Adrenal gland (tissue), 12 donors: ENCODE results near the gene UNG. TPM values are rescaled to one million over a fixed set of nuclear protein-coding genes. Genes with fewer than 3 reads are reported as not detected.

ENCODE experiments used
- DNase-seq, 7 donors: peaks; one replicate each; pipeline ENCODE4 v3.0.0-alpha.2; 2019 to 2020
- H3K27ac ChIP-seq, 5 donors: fragments of 200-600 bp; sonication (generic) in 4 of 5; 1 replicate in 3 of 5; 2 replicates in 2 of 5; pipeline versions ENCODE4 v1.5.1 to v1.8.0; 2016 to 2020; ENCODE audit warnings: mild to moderate bottlenecking in 1 of 5
- H3K27me3 ChIP-seq: fragments of 200-600 bp; 2 replicates; pipeline ENCODE4 v1.8.0; 2021
- H3K36me3 ChIP-seq, 2 donors: fragments of 200-600 bp; replicated peaks in 1 of 2; 1 replicate in 1 of 2; 2 replicates in 1 of 2; pipeline versions ENCODE4 v1.5.1 to v1.8.0; 2018 to 2022
- H3K4me1 ChIP-seq, 2 donors: fragments of 200-600 bp; replicated peaks in 1 of 2; 1 replicate in 1 of 2; 2 replicates in 1 of 2; pipeline versions ENCODE4 v1.5.1 to v1.8.0; 2018 to 2021
- H3K4me3 ChIP-seq, 4 donors: fragments of 200-600 bp; sonication (generic) in 3 of 4; one replicate each; pipeline ENCODE4 v1.5.1; 2016 to 2018
- H3K9me3 ChIP-seq, 3 donors: fragments of 200-600 bp; sonication (generic) in 1 of 3; replicated peaks in 1 of 3; 1 replicate in 2 of 3; 2 replicates in 1 of 3; pipeline versions ENCODE4 v1.5.1 to v1.8.0; 2016 to 2021
- CTCF ChIP-seq, 6 experiments: fragments of 450-650 bp in 4 of 6; fragments of 200-600 bp in 2 of 6; sonication (generic) in 1 of 6; IDR thresholded peaks; 1 replicate in 5 of 6; 2 replicates in 1 of 6; pipeline versions ENCODE4 v1.5.1 to v1.8.0; 2016 to 2021; ENCODE audit warnings: antibody characterized with exemption in 6 of 6, mild to moderate bottlenecking in 2 of 6, moderate library complexity in 1 of 6
- POLR2A ChIP-seq, 2 donors: fragments of 450-650 bp; IDR thresholded peaks; one replicate each; pipeline ENCODE4 v1.6.1; 2017; ENCODE audit warnings: antibody characterized with exemption in 2 of 2, mild to moderate bottlenecking in 2 of 2, moderate library complexity in 1 of 2
- WGBS, 4 donors: extraction: QIAGEN DNeasy Blood & Tissue Kit in 2 of 4; methylation state at CpG; one replicate each; pipeline versions ENCODE4 v1.1.5 to v1.1.7; 2013 to 2017; 5-methylcytosine and 5-hydroxymethylcytosine counted together
- intact Hi-C, 2 donors: fragments of 100-400 bp; cut with DNase I; formaldehyde crosslinking; loops; one replicate each; pipeline versions ENCODE4 v1.14.1 to v1.15.0; 2022 to 2023
- polyA plus RNA-seq, 3 donors: library from polyadenylated mRNA; stranded (reverse); fragments of 200-250 nt in 2 of 3; fragments of 350-450 nt in 1 of 3; fragmentation: Illumina TruSeq in 1 of 3; extraction: RNeasy Lipid Tissue Mini Kit (QIAGEN cat#74804) in 1 of 3; gene quantifications; one replicate each; pipeline ENCODE4 v1.2.3, GENCODE V29; 2013 to 2014
- total RNA-seq, 9 donors: library from RNA; depleted of rRNA in 4 of 9; stranded (reverse); fragments of >200 nt in 4 of 9; fragments of 120-200 nt in 1 of 9; fragmentation: NEBNext Ultra II Directional in 1 of 9; extraction: Animal tissue kit (Norgen Biotek cat#: 25700) in 1 of 9; gene quantifications; one replicate each; pipeline versions ENCODE4 v1.1.0 to v1.2.4, GENCODE V29; 2013 to 2023
- donor health status: healthy with polysubstance abuse.
- donor health status: Bipolar disorder and iron deficiency.
- donor health status: DM: yes; HTN: yes; CAD: no.
- donor health status: DM: no; HTN: no; CAD: no.
- donor health status: DM: no; HTN: no; CAD: no.
- donor health status: DM: yes; HTN: yes; CAD: no.

Gene UNG
- total and polyA plus RNA-seq, 12 donors = 52.5 to 135 (median 72.8) TPM

GRCh38 chr12:109088818-109089217, 8.6 kb upstream of the UNG start:
- H3K36me3 ChIP-seq = peaks cover 0 to 50% of the 10 kb centered on the region in 2 donors
- DNase-seq = peak in 2 of 7 donors; percentile 42 to 58
- H3K4me1 ChIP-seq = peaks cover 17 to 27% of the 10 kb centered on the region in 2 donors
- intact Hi-C loops = no loop called here
- no peaks in the 10 kb centered on the region for H3K9me3 ChIP-seq
- H3K27ac ChIP-seq = peak overlapping the region in 2 of 5 donors; percentile 34 to 43
- H3K4me3 ChIP-seq = no peak overlapping the region
- 50 to 66% (median 63%) methylated on average over 6 of the region's 6 CpGs for WGBS, 4 donors
- TF ChIP-seq CTCF (IDR thresholded peaks at IDR 0.05) = no peak
- no peak for TF ChIP-seq POLR2A (IDR thresholded peaks at IDR 0.05)
- no peaks in the 10 kb centered on the region for H3K27me3 ChIP-seq

GRCh38 chr12:109089683-109090082, 7.7 kb upstream of the UNG start:
- H3K36me3 ChIP-seq = peaks cover 0 to 41% of the 10 kb centered on the region in 2 donors
- no peak for DNase-seq
- TF ChIP-seq POLR2A (IDR thresholded peaks at IDR 0.05) (no peak), CTCF (IDR thresholded peaks at IDR 0.05) (no peak)
- no peak overlapping the region for H3K4me3 ChIP-seq
- H3K27me3 ChIP-seq = no peaks in the 10 kb centered on the region
- intact Hi-C loops = no loop called here
- 84 to 88% (median 86%) methylated on average over 7 of the region's 7 CpGs for WGBS, 4 donors
- H3K4me1 ChIP-seq = peaks cover 17 to 27% of the 10 kb centered on the region in 2 donors
- H3K27ac ChIP-seq = peak overlapping the region in 1 of 5 donors; percentile 5
- H3K9me3 ChIP-seq = no peaks in the 10 kb centered on the region

- no peaks in the 10 kb centered on the region for H3K27me3 ChIP-seq
- DNase-seq = no peak
- peak overlapping the region in 3 of 5 donors; percentile 28 to 81 (median 42) for H3K27ac ChIP-seq
- peaks cover 14 to 24% of the 10 kb centered on the region in 2 donors for H3K4me1 ChIP-seq
- intact Hi-C loops = no loop called here
- TF ChIP-seq POLR2A (IDR thresholded peaks at IDR 0.05) (no peak), CTCF (IDR thresholded peaks at IDR 0.05) (no peak)
- WGBS, 4 donors = 52 to 59% (median 58%) methylated on average over 6 of the region's 6 CpGs
- H3K36me3 ChIP-seq = peaks cover 0 to 14% of the 10 kb centered on the region in 2 donors
- peak overlapping the region in 2 of 4 donors; percentile 31 to 59 for H3K4me3 ChIP-seq
- no peaks in the 10 kb centered on the region for H3K9me3 ChIP-seq
Measured at GRCh38 chr12:109092497-109093021, 4.8 kb upstream of the UNG start.

GRCh38 chr12:109093022-109093918, 4.1 kb upstream of the UNG start, which contains the start of gene ALKBH2:
TSS of gene ALKBH2 (minus strand) at chr12:109093472. CDS start at chr12:109092786, 686 bp downstream.
- peak within 1 kb of the TSS in 3 of 4 donors; percentile 31 to 59 (median 56) for H3K4me3 ChIP-seq
- intact Hi-C loops = no loop called here
- H3K27me3 ChIP-seq = no peaks in the 10 kb centered on the region
- H3K9me3 ChIP-seq = no peaks in the 10 kb centered on the region
- peaks cover 13 to 21% of the 10 kb centered on the region in 2 donors for H3K4me1 ChIP-seq
- H3K36me3 ChIP-seq = peaks cover 0 to 8% of the 10 kb centered on the region in 2 donors
- DNase-seq = peak; percentile 91 to 98 (median 95)
- TF ChIP-seq POLR2A (IDR thresholded peaks at IDR 0.05) (peak in 1 of 2 donors; percentile 74), CTCF (IDR thresholded peaks at IDR 0.05) (peak; percentile 96 to 98 (median 98))
- H3K27ac ChIP-seq = peak within 1 kb of the TSS in 3 of 5 donors; percentile 28 to 81 (median 42)
- whole genome bisulfite sequencing, 4 donors = 6 to 27% (median 7%) methylated on average over 11 to 45 of the region's 45 CpGs
